Measurements from ENCODE around the gene EPHA2. TPM values are rescaled to one million over a fixed set of nuclear protein-coding genes. Genes with fewer than 3 reads are reported as not detected.

The EPHA2 gene
- total RNA-seq, 2 donors from 2014 or later: 0.07 to 0.16 TPM

DNA sequence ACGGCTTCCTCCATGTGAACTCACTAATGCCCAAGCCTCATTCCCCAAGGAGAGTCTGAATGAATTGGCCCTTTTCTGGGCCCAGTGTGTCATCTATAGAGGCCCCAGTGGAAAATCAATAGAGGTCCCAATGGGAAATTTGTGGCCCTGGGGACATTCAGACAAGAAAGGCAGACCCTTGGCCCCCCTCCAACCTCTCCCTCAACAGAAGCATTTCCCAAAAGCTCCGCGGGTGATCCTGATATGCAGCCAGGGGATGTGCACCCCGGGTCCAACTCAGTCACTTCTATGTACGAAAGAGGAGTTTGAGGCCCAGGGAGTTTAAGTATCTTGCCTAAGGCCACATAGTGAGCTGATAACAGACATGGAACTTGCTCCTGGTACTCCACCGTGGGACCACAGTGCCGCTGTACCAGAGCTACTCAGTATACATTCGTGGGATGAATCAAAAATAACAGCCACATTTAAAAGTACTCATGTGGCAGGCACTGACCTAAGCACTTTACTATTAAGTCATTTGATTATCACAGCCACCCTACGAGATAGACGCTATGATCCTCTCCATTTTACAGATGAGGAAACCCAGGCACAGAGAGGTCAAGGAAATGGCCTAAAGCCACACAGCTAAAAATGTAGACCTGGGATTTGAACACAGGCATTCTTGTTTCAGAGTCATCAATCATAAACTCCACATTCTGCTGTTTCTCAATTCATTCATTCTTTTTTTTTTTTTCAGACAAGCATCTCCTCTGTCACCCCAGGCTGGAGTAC is 8.5 kb downstream of the EPHA2 start:
- no peaks in the 10 kb centered on the region for H3K36me3 Mint-ChIP-seq

DNA sequence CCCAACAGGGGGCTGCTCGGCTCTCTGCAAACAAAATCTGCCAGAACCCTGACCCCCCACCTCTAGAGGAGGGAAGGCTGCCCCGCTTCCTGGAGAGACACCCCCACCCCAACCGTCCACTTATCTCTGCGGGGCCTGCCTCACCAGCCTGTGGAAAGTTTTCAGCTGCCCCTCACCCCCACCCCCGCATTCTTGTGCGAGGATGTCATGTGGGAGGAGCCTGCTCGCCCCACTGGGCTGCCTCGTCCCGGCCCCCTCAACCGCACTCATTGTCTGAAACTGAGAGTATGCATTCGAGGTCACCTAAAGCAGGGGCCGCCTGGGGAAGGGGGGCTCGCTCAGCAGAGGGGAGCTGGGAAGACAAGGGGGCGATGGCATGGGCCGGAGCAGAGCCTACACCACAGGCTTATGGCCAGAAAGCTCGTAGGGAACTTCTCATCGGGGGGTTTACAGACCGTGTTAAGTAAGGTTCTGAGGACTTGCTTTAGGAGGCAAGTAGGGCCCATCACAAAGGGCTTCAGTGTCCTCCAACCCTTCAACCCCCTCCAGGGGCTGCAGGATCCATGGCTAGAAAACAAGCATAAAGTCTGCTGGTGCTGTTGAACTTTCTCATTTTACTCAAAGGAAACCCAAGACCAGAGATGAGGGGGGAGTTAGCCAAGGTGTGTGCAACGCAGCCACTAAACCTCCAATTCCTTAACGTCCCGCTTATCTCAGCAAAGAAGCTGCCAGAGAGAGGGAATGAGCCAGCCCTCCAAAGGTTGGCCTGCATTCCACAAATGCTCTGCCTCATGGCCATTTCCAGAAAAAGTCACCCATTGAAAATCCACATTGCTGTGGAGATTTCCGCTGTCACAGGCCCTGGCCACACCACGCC is 9.4 kb downstream of the EPHA2 start:
- H3K27ac Mint-ChIP-seq: no peak overlapping the region
- H3K36me3 Mint-ChIP-seq: no peaks in the 10 kb centered on the region
- H3K9me3 Mint-ChIP-seq: no peaks in the 10 kb centered on the region
- DNase-seq (ENCODE audit: low spot score in 2 of 2): no peak
- no peak for ATAC-seq

More for the DNA sequence above, 8.5 kb downstream of the EPHA2 start:
- ATAC-seq: no peak
- DNase-seq (ENCODE audit: low spot score in 2 of 2): no peak
- Mint-ChIP-seq H3K9me3 (no peaks in the 10 kb centered on the region), H3K27ac (no peak overlapping the region)

DNA sequence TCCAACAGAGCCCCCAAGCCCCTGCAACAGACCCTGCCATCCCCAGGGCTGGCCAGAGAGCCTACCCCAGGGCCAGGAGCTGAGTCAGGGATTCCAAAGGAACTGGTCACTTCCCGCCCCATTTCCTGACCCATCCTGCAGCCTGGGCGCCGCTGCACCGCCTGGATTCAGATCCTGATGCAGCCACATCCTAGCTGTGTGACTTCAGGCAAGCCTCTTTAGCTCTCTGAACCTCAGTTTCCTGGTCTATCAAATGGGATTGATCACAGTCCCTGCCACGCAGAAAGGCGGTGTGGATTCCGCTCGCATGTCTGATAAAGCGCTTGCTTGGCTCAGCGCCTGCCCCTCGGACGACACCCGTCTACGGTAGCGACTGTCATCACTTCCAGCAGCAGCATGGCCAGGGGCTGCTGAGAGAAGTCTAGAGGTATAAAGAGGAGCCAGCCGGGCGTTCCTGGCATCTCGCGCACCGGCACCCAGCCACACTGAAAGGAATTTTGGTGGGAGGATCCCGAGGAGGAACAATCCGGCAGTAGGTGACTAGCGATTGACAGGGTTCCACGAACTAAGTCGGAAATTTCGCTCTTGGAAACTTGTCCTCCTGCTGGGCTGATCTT is 10.1 kb downstream of the EPHA2 start:
- no peaks in the 10 kb centered on the region for H3K9me3 Mint-ChIP-seq
- no peak for ATAC-seq
- no peak for DNase-seq (ENCODE audit: low spot score in 2 of 2)
- H3K27ac Mint-ChIP-seq: no peak overlapping the region
- H3K36me3 Mint-ChIP-seq: no peaks in the 10 kb centered on the region

DNA sequence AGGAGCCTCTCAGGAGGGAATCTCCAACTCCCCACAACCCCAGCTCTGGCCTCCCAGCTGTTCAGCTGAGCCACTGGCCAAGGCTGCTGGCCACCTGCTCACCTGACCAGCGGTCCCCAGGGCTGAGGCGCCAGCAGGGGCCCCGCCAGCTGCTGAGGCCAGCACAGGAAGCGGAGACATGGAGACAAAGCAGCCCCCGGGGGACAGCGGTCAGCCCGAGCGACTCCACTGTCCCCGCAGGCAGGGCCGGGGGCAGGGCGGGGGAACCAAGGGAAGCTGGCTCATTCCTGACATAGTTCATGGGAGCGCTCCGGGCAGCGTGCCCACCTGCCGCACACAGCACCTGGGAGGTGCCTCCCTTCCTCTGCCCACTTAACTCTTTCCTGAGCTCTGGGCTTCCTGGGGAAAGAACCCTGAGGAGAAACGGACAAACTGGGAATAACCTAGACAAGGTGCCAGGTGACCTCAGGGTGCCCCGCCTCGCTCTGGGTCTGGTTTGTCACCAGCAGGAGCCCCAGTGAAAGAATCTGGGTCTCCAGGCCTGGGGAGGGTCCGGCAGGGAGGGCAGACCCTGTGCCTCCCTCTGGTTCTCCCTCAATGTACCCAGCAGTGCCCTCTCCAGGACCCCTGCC is 10.7 kb downstream of the EPHA2 start:
- no peak for ATAC-seq
- DNase-seq (ENCODE audit: low spot score in 2 of 2): no peak
- Mint-ChIP-seq H3K9me3 (no peaks in the 10 kb centered on the region), H3K27ac (peak overlapping the region in 1 of 2 donors; percentile 60), H3K36me3 (no peaks in the 10 kb centered on the region)

DNA sequence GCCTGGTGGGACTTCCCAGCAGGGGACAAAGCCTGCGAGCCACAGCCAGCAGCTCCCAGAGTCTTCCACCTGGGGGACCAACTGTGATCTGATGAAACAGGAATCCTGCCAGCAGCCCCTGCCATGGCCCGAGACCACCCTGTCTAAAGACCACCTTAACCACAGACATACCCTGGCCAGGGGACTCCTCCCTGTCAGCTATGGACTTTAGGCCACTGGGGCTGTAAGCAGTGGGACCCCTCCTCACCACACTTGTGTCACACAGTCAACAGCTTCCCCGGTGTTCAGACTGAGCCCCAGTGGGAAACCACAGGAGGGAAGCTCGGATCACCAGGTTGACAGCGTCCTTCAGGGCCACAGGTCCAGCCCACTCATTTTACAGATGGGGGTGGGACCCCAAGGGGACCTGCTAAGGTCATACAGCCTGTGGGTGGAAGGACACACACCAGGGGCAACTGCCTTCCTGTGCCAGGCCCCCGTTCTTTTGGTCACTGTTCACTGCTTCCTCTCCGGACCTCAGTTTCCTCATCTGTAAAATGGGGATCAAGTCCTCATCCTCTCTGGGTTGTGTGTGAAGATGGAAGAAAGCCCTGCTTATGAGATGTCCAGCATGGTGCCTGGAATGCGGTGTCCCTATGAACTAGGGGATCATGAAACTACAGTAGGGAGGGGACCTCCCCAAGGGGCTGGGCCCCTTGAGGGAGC is 11.4 kb downstream of the EPHA2 start:
- no peaks in the 10 kb centered on the region for H3K36me3 Mint-ChIP-seq
- H3K27ac Mint-ChIP-seq: peak overlapping the region in 1 of 2 donors; percentile 60
- DNase-seq (ENCODE audit: low spot score in 2 of 2): no peak
- ATAC-seq: no peak
- H3K9me3 Mint-ChIP-seq: no peaks in the 10 kb centered on the region

DNA sequence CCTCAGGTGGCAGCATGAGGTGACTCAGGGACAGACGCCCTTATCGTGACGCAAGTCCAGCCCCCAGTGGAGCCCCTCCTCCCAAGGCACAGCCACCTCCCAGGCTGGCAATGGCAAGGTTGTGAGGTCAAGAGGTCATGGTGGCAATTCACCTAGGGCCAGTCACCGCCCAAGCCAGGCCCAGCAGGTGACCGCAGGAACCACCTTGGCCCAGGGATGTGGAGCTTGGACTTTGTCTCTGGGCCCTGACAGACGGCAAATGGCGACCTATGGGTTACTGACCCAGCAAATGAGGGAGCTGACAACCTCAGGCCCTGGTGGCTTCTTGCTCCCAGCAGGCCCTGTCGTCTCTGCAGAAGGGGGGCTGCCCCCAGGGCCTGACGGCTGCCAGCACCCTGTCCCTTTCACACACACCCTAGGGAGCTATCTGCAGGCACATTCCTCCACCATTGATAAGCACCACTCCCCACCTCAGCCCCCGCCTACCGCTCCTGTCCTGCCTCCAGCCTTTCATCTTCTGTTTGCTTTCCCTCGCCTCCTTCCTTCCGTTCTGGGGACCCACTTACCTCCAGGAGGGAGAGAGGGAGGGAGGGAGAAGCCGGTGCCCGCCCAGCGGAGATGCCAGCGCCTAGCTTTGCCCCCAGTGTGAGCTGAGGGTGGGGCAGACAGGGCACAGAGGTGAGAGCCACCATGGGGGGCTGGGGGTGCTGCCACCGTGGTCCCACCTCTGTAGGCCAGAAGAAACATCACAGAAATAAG is 12.1 kb downstream of the EPHA2 start:
- Mint-ChIP-seq H3K27ac (no peak overlapping the region), H3K36me3 (no peaks in the 10 kb centered on the region), H3K9me3 (no peaks in the 10 kb centered on the region)
- no peak for DNase-seq (ENCODE audit: low spot score in 2 of 2)
- no peak for ATAC-seq

DNA sequence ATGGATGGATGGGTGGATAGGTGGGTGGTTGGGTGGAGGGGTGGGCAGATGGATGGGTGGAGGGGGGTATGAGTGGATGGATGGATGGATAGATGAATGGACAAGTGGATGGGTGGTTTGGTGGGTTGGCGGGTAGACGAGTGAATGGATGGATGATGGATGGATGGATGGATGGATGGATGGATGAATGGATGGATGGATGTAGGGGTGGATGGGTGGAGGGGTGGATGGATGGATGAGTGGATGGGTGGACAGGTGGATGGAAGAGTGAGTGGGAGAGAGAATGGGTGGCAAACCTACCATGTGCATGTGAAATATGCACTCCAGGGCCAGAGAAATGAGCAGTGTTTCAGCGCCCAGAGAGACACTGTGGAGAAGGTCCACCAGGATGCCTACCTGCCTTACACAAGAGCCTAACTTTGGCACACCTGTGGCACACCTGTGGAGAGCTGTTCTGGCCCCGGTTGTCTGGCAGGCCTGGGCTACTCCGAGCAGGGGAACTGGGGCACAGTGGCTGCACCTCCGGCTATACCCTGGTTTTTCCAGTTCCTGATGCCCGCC is 12.8 kb downstream of the EPHA2 start:
- Mint-ChIP-seq H3K9me3 (no peaks in the 10 kb centered on the region), H3K27ac (no peak overlapping the region), H3K36me3 (no peaks in the 10 kb centered on the region)
- no peak for ATAC-seq
- no peak for DNase-seq (ENCODE audit: low spot score in 2 of 2)

DNA sequence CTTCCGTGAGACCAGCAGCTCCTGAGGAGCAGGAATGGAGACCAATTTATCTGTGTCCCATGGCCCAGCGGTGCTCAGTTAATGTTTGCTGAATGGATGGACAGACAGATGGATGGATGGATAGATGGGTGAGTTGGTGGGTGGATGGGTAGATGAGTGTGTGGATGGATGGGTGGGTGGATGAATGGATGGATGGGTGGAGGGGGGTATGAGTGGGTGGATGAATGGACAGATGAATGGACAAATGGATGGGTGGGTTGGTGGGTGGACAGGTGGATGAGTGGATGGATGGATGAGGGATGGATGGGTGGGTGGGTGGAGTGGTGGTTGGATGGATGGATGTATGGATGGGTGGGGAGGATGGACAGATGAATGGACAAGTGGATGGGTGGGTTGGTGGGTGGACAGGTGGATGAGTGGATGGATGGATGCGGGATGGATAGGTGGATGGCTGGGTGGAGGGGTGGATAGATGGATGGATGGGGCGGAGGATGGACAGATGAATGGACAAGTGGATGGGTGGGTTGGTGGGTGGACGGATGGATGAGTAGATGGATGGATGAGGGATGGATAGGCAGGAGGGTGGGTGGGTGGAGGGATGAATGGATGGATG is 13.4 kb downstream of the EPHA2 start:
- Mint-ChIP-seq H3K9me3 (no peaks in the 10 kb centered on the region), H3K36me3 (no peaks in the 10 kb centered on the region), H3K27ac (peak overlapping the region in 1 of 2 donors; percentile 47)
- DNase-seq (ENCODE audit: low spot score in 2 of 2) (no peak), ATAC-seq (no peak)

DNA sequence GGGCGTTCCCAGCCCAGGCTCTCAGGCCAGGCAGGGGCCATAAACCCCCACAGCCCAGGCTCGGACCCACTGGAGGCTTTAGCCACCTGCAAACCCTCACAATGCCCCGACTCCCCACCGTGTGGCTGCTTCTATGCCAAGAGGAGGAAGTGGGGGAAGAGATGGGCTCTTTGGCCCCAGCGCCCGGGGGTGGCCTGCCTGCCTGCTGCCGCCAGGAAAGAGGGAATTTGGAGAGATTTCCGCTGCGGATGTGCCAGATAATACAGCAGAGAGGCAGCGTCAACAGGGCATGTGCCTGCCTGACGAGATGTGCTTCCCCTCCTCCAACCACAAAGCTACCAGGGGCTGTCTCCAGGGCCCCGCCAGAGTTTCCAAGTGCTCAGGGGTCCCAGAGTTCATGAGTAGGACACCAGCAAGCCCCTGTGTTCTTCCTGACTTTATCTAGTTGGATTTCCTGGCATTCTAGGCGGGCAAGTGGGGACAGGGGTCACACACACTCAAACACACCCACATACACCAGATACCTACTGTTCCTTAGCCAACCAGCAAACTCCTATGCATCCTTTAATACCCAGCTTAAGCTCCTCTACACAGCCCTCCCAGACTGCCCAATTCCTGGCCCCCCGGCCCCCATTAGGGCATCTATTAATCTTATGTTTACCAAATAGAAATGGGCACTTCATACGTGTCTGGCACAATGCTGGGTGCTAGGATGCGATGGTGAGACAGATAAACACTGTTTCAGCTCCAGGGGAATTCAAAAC is 14.1 kb downstream of the EPHA2 start:
- ATAC-seq (peak in 1 of 2 donors; percentile 18), DNase-seq (ENCODE audit: low spot score in 2 of 2) (no peak)
- no peaks in the 10 kb centered on the region for H3K36me3 Mint-ChIP-seq
- no peaks in the 10 kb centered on the region for H3K9me3 Mint-ChIP-seq
- peak overlapping the region in 1 of 2 donors; percentile 47 for H3K27ac Mint-ChIP-seq

DNA sequence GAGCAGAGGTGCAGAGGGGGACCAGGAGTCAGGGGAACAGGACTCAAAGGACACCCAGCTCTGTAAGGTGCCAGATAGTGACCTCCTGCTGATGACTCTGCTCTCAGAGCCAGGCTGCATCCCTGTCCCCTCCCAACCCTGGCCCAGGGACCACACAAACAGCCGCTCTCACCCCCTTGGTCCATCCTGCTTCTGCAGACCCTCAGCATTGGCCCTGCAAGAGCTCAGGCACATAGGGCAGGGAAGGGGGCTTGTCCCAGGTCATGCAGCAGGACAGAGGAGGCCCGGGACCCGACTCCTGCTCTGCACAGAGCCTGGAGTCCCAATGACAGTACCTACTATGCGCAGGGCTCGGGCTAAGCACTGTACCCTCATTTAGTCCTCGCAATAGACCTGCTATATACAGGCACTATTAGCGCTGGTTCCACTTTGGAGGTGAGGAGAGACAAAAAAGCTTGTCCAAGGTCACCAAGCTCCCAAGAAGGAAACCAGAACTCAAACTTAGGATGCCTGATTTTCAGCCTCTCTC is 15.7 kb downstream of the EPHA2 start:
- H3K36me3 Mint-ChIP-seq: no peaks in the 10 kb centered on the region
- peak in 1 of 2 donors; percentile 18 for ATAC-seq
- H3K9me3 Mint-ChIP-seq: no peaks in the 10 kb centered on the region
- no peak for DNase-seq (ENCODE audit: low spot score in 2 of 2)
- no peak overlapping the region for H3K27ac Mint-ChIP-seq

DNA sequence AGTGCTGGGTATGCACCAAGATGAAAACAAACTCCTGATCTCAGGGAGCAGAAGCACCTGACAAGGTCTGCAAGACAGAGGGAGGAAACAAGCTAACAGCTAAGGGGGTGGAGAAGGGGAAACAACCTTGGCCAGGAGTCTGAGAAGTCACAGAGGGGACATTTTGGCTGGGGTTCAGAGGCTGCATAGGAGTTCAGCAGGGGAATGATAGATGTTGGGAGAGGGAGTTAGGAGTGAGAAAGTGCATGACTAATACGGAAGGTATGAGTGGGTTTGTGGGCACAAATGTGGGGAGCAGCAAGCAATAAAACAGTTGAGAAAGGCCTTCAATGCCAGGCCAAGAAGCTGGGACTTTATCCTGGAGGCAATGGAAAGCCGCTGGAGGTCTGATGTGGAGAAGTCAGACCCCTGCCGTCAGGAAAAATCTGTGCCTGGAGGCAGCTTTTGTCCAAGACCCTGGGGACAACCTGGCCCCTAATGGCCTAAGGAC is 16.4 kb downstream of the EPHA2 start:
- DNase-seq (ENCODE audit: low spot score in 2 of 2): no peak
- H3K9me3 Mint-ChIP-seq: no peaks in the 10 kb centered on the region
- no peaks in the 10 kb centered on the region for H3K36me3 Mint-ChIP-seq
- H3K27ac Mint-ChIP-seq: peak overlapping the region in 1 of 2 donors; percentile 83
- ATAC-seq: peak; percentile 78 to 83

DNA sequence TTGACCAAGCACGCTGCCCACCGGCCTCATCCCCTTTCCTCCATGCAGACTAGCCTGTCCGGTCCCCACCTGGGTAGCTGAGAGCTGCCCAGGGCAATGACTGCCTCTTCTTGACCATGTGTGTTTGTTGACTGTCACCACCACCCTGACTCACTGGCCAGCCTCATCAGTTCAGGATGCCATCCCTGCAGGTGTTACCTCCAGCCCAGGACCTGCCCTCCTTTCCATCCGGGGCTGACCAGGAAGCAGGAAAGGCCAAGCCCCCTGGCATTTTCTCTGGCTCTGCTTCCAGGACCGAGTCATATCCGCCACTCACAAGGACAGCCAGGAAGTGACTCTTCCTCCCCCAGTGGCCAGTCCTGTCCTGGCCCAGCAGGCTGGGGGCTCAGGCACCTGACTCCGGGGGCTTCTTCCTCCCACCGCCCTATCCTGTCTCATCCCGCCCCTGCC is 17.1 kb downstream of the EPHA2 start:
- Mint-ChIP-seq H3K27ac (peak overlapping the region in 1 of 2 donors; percentile 83), H3K36me3 (no peaks in the 10 kb centered on the region), H3K9me3 (no peaks in the 10 kb centered on the region)
- ATAC-seq: no peak
- DNase-seq (ENCODE audit: low spot score in 2 of 2): no peak

DNA sequence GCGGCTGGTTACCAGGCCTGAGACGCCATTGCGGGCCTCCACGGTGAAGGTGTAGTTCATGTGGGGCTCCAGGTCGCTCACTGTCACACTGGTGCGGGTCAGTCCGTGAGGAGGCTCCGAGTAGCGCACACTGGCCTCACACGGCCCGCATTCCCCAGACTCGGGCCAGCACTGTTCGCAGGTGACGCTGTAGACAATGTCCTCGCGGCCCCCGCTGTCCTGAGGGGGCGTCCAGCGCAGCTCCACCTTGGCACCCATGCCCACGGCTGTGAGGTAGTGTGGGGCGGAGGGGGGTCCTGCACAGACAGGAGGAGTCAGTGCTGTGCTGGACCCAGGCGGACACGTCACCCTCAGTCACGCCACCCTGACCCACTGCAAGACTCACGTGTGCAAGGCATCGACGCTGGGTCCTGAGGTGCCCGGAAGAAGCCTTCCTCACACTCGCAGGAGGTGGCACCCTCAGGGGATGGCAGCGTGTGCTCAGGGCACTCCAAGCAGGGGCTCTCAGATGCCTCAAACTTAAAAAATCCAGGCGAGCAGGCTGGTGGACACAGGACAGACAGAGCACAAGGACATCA is 17.9 kb downstream of the EPHA2 start:
- DNase-seq (ENCODE audit: low spot score in 2 of 2) (no peak), ATAC-seq (no peak)
- H3K9me3 Mint-ChIP-seq: no peaks in the 10 kb centered on the region
- no peak overlapping the region for H3K27ac Mint-ChIP-seq
- no peaks in the 10 kb centered on the region for H3K36me3 Mint-ChIP-seq

DNA sequence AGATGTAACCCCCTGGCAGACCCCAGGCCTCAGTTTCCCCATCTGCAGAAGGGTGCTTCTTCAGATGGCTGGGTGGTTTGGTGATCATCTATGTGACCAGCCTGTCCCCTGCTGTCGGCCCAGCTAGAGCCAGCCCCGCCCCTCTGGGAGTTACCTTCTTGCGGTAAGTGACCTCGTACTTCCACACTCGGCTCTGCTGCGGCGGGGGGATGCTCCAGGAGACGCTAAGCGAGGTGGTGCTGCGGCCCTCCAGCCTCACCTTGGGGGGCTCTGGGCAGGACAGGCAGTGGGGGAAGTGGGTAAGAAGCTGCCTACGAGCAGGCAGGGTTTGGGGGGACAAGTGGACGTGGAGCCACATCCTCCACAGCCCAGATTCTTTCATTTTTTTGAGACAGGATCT is 20.4 kb downstream of the EPHA2 start:
- Mint-ChIP-seq H3K36me3 (no peaks in the 10 kb centered on the region), H3K27ac (no peak overlapping the region), H3K9me3 (no peaks in the 10 kb centered on the region)
- DNase-seq (ENCODE audit: low spot score in 2 of 2) (no peak), ATAC-seq (no peak)

Measured in activated naive CD4-positive, alpha-beta T cell treated with anti-CD3 and anti-CD28 coated beads, Interleukin-2, amount 50 U/mL, for 72 hours (primary cell).